HG03097 (cell line): ENCODE measurements around the gene FGD5.

Experiments used
- ATAC-seq: cut with Tn5 transposase; IDR thresholded peaks from one replicate; pipeline ENCODE4 v1.9.1; 2021; ENCODE audit not compliant: unreplicated experiment, low FRiP score

The FGD5 gene, protein sequence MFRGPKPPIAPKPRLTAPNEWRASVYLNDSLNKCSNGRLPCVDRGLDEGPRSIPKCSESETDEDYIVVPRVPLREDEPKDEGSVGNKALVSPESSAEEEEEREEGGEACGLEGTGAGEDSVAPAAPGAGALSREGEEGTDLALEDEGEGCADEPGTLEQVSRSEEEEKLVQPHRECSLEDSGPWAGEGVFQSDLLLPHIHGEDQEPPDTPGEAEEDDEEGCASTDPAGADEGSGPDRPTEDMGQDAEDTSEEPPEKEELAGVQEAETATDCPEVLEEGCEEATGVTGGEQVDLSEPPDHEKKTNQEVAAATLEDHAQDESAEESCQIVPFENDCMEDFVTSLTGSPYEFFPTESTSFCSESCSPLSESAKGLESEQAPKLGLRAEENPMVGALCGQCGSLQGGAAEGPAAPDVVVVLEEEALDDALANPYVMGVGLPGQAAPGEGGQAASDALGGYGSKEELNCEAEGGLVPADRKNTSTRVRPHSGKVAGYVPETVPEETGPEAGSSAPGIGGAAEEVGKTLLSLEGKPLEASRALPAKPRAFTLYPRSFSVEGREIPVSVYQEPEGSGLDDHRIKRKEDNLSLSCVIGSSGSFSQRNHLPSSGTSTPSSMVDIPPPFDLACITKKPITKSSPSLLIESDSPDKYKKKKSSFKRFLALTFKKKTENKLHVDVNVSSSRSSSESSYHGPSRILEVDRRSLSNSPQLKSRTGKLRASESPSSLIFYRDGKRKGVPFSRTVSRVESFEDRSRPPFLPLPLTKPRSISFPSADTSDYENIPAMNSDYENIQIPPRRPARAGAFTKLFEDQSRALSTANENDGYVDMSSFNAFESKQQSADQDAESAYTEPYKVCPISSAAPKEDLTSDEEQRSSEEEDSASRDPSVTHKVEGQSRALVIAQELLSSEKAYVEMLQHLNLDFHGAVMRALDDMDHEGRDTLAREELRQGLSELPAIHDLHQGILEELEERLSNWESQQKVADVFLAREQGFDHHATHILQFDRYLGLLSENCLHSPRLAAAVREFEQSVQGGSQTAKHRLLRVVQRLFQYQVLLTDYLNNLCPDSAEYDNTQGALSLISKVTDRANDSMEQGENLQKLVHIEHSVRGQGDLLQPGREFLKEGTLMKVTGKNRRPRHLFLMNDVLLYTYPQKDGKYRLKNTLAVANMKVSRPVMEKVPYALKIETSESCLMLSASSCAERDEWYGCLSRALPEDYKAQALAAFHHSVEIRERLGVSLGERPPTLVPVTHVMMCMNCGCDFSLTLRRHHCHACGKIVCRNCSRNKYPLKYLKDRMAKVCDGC (N-terminal part only)

GRCh38 chr3:14818804-14819500 is at the start of gene FGD5:
Gene FGD5, plus strand, starts transcription at chr3:14818962. Its CDS starts 110 bp downstream, at chr3:14819072.
- no peak for ATAC-seq

DNA sequence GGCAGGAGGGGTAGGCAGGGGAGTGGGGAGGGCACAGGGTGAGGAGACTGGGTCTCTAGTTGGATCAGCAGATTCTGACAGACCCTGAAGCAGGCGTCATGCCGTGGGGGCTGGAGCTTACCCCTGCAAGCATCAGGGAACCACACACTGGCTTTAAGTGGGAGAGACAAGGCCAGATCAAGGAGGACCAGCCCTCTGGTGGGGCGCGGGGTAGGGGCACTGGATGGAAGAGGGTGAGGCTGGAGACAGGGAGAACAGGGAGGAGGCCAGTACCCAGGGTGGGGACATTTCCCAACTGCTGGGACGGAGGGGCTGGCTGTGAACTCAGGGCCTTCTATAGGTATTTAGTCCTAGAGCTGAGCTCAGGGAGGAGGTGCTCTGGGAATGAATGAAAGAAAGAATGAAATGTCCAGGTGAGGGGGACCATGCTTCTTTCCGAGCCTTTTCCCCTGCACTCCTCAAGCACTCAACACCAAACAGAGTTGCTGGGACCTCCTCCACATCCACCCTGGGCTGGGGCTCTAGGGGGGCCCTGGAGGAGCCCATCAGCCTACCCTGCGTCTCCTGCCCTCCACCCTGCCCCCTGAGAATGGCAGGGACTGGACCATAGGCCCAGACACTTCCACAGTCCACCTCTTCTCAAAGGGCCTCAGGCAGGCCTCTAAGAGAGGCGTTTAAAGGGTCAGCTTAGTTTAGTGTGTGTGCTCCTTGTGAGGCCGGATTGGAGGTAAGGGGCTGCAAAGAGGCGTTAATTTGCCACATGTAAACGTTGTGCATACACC is 49.0 kb upstream of the FGD5 start:
- ATAC-seq: no peak

DNA sequence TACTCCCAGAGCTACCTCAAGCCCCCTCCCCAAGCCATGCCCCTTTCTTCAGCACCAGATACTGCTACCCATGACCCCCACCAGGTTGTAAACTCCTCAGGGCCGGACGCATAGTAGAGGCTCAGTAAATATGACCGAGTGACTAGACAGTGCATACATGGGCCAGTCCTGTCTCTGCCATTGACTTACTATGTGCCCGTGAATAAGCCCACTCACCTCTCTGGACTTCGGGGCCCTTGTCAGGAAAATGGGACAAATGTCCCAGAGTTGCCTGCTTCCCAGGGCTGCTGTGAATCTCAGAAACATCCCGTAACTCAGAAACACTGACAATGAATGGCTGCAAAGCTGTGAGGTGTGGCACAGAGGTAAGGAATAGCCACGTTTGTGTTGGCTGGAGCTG is 48.2 kb upstream of the FGD5 start:
- no peak for ATAC-seq

- ATAC-seq: no peak
These were observed 46.9 kb upstream of the FGD5 start for GRCh38 chr3:14771593-14772497.

- ATAC-seq: no peak
These were observed 46.1 kb upstream of the FGD5 start for GRCh38 chr3:14772533-14773138.

- ATAC-seq: no peak
These were observed 45.5 kb upstream of the FGD5 start for GRCh38 chr3:14773281-14773680.

- no peak for ATAC-seq
These were observed 45.1 kb upstream of the FGD5 start for GRCh38 chr3:14773691-14774128.

- no peak for ATAC-seq
These were observed 44.3 kb upstream of the FGD5 start for GRCh38 chr3:14774431-14774830.

- no peak for ATAC-seq
These were observed 43.8 kb upstream of the FGD5 start for GRCh38 chr3:14775011-14775410.

DNA sequence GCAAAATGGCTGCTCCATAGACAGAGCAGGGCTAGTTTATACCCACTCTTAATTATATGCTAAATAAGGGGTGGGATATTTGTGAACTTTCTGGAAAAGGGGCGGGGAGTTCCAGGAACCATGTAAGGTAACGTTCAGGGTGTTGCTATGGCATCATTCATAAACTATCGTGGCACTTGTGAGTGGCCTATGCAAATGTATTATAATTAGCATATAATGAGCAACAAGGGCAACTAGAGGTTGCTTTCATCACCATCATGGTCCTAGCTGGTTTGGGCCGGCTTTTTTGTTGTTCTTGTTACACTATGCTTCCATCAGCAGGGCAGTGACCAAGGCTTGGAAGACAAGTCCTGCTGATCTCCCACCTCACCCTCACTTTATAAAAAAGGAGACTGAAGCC is 43.2 kb upstream of the FGD5 start:
- ATAC-seq: no peak

GRCh38 chr3:14779069-14779685 is 39.6 kb upstream of the FGD5 start:
- no peak for ATAC-seq

GRCh38 chr3:14780927-14781507 is 37.7 kb upstream of the FGD5 start:
- no peak for ATAC-seq

GRCh38 chr3:14783480-14784086 is 35.2 kb upstream of the FGD5 start:
- no peak for ATAC-seq

DNA sequence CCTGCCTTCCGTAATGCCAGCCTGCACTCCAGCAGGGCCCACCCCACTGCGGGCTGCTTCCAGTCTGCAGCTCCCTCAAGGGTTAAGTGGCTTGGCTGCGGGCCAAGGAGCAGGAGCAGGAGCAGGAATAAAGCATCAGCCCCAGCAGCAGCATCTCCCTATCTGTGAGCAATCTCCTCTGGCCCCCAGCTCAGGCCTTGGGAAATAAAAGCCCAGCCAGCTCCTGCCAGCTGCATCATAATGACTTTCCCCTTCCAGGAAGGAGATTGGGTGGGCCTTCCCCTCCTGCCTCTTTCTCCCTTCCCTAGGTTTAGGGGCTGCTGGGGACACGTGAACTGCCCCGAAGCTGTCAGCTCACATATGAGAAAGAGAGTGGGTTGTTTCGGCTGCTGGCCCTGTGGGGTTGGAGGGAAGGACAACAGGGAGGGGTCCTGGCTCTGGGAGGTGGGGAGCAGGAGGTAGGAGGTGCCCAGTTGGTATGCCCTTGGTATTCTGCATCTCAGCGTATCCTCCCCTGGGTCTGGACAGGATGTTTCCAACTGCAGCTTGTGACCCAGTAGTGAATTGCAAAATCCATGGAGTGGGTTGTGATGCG is 34.6 kb upstream of the FGD5 start:
- ATAC-seq: no peak

- ATAC-seq: no peak
These were observed 33.3 kb upstream of the FGD5 start for GRCh38 chr3:14785207-14786155.
